ENCODE data around the gene CTIF. TPM values are rescaled to one million over a fixed set of nuclear protein-coding genes. Genes with fewer than 3 reads are reported as not detected.

CTIF gene
- total RNA-seq, 4 donors from 2014 or later = 16.6 to 116 (median 34.5) TPM

- Histone ChIP-seq H3K27ac (no peak overlapping the region), H3K4me1 (no peaks in the 10 kb centered on the region), H3K27me3 (no peaks in the 10 kb centered on the region), H3K9me3 (no peaks in the 10 kb centered on the region), H3K4me3 (no peak overlapping the region), H3K36me3 (peaks cover 0 to 12% (median 0%) of the 10 kb centered on the region in 3 donors)
- TF ChIP-seq CTCF (IDR thresholded peaks at IDR 0.05) = no peak
- no peak for TF ChIP-seq POLR2A (IDR thresholded peaks at IDR 0.05)
- no peak for DNase-seq
These were observed 216.2 kb downstream of the CTIF start for GRCh38 chr18:48754993-48755473.

- no peaks in the 10 kb centered on the region for H3K27me3 ChIP-seq
- H3K4me1 ChIP-seq = peaks cover 0 to 5% (median 0%) of the 10 kb centered on the region in 4 donors
- peaks cover 0 to 12% (median 0%) of the 10 kb centered on the region in 3 donors for H3K36me3 ChIP-seq
- DNase-seq = no peak
- H3K27ac ChIP-seq = no peak overlapping the region
- no peaks in the 10 kb centered on the region for H3K9me3 ChIP-seq
- TF ChIP-seq POLR2A (IDR thresholded peaks at IDR 0.05) = no peak
- H3K4me3 ChIP-seq = no peak overlapping the region
These were observed 217.8 kb downstream of the CTIF start for GRCh38 chr18:48756511-48757226.

GRCh38 chr18:48757367-48757766 lies 218.5 kb downstream of the CTIF start:
- Histone ChIP-seq H3K9me3 (no peaks in the 10 kb centered on the region), H3K27me3 (no peaks in the 10 kb centered on the region), H3K4me1 (peaks cover 0 to 5% (median 0%) of the 10 kb centered on the region in 4 donors), H3K4me3 (no peak overlapping the region), H3K36me3 (peaks cover 0 to 12% (median 0%) of the 10 kb centered on the region in 3 donors), H3K27ac (no peak overlapping the region)
- DNase-seq = no peak
- TF ChIP-seq CTCF (IDR thresholded peaks at IDR 0.05) (no peak), POLR2A (IDR thresholded peaks at IDR 0.05) (no peak)

GRCh38 chr18:48757906-48758305 lies 219.1 kb downstream of the CTIF start:
- Histone ChIP-seq H3K9me3 (no peaks in the 10 kb centered on the region), H3K4me1 (peaks cover 0 to 5% (median 0%) of the 10 kb centered on the region in 4 donors), H3K27me3 (no peaks in the 10 kb centered on the region), H3K27ac (no peak overlapping the region), H3K36me3 (peaks cover 0 to 12% (median 0%) of the 10 kb centered on the region in 3 donors), H3K4me3 (no peak overlapping the region)
- DNase-seq = no peak
- no peak for TF ChIP-seq CTCF (IDR thresholded peaks at IDR 0.05)
- no peak for TF ChIP-seq POLR2A (IDR thresholded peaks at IDR 0.05)

- TF ChIP-seq POLR2A (IDR thresholded peaks at IDR 0.05) (no peak), CTCF (IDR thresholded peaks at IDR 0.05) (no peak)
- Histone ChIP-seq H3K4me3 (no peak overlapping the region), H3K4me1 (peaks cover 0 to 5% (median 0%) of the 10 kb centered on the region in 4 donors), H3K9me3 (no peaks in the 10 kb centered on the region), H3K27me3 (no peaks in the 10 kb centered on the region), H3K27ac (peak overlapping the region in 1 of 4 donors; percentile 46), H3K36me3 (peaks cover 0 to 12% (median 0%) of the 10 kb centered on the region in 3 donors)
- peak in 1 of 3 donors; percentile 66 for DNase-seq
These were observed 222.8 kb downstream of the CTIF start for GRCh38 chr18:48761582-48761981.

- Histone ChIP-seq H3K9me3 (no peaks in the 10 kb centered on the region), H3K36me3 (peaks cover 0 to 12% (median 0%) of the 10 kb centered on the region in 3 donors), H3K4me1 (peaks cover 0 to 9% (median 0%) of the 10 kb centered on the region in 4 donors), H3K27ac (peak overlapping the region in 1 of 4 donors; percentile 46), H3K4me3 (no peak overlapping the region), H3K27me3 (no peaks in the 10 kb centered on the region)
- no peak for TF ChIP-seq CTCF (IDR thresholded peaks at IDR 0.05)
- TF ChIP-seq POLR2A (IDR thresholded peaks at IDR 0.05) = no peak
- no peak for DNase-seq
These were observed 223.2 kb downstream of the CTIF start for GRCh38 chr18:48762022-48762421.
